IMR-90 (cell line): Measurements from ENCODE around the gene PTPRH. TPM values are rescaled to one million over a fixed set of nuclear protein-coding genes. Genes with fewer than 3 reads are reported as not detected.

Source experiments
- ATAC-seq: fragments of 200-7000 bp; cut with Tn5 transposase; 2 replicates; pipeline ENCODE4 v1.9.1; 2020; ENCODE audit warnings: low read depth, mild to moderate bottlenecking, moderate library complexity
- BruUV-seq: library from RNA; stranded (reverse); fragments of 400-500 nt; replicated peaks from 2 replicates; lab custom pipeline; 2021; lab: Mats Ljungman, UMichigan
- CTCF ChIA-PET: fragments of 300-600 bp; formaldehyde crosslinking; extraction: SDS; loops from one replicate; lab custom pipeline; 2021; ENCODE audit warnings: antibody characterized with exemption; lab: Yijun Ruan, JAX
- POLR2A ChIA-PET: fragments of 300-600 bp; sonication (Branson Sonifier 250); formaldehyde crosslinking; loops from one replicate; lab custom pipeline; 2022; ENCODE audit warnings: antibody characterized with exemption; ENCODE audit not compliant: unreplicated experiment; lab: Charles Lee
- DNase-seq: peaks from one replicate; pipeline ENCODE4 v3.0.0; 2013
- H2AFZ ChIP-seq: replicated peaks from 2 replicates; pipeline ENCODE3; 2013; ENCODE audit warnings: low read length, mild to moderate bottlenecking; ENCODE audit not compliant: poor library complexity
- H2AK5ac ChIP-seq: 2 replicates; pipeline ENCODE4 v1.6.1; 2013; ENCODE audit warnings: low read depth, low read length, inconsistent platforms
- H2AK9ac ChIP-seq: replicated peaks from 2 replicates; pipeline ENCODE3; 2013; ENCODE audit warnings: mild to moderate bottlenecking, low read depth, low read length, moderate library complexity; ENCODE audit not compliant: poor library complexity
- H2BK120ac ChIP-seq: 2 replicates; pipeline ENCODE4 v1.6.1; 2013; ENCODE audit warnings: low read depth, low read length, inconsistent platforms
- H2BK15ac ChIP-seq: 3 replicates; pipeline ENCODE4 v1.6.1; 2013; ENCODE audit warnings: low read depth, low read length, inconsistent platforms
- H2BK20ac ChIP-seq: 2 replicates; pipeline ENCODE4 v1.6.1; 2013; ENCODE audit warnings: low read depth, mild to moderate bottlenecking, inconsistent platforms, low read length, moderate library complexity
- H2BK5ac ChIP-seq: 2 replicates; pipeline ENCODE4 v1.6.1; 2013; ENCODE audit warnings: mild to moderate bottlenecking, low read depth, low read length, inconsistent platforms; ENCODE audit not compliant: poor library complexity, severe bottlenecking
- H3K14ac ChIP-seq: replicated peaks from 2 replicates; pipeline ENCODE4 v1.6.1; 2013; ENCODE audit warnings: low read depth, low read length, inconsistent platforms
- H3K18ac ChIP-seq: 2 replicates; pipeline ENCODE4 v1.6.1; 2013; ENCODE audit warnings: low read depth, low read length, control low read depth
- H3K23ac ChIP-seq: 2 replicates; pipeline ENCODE4 v1.6.1; 2013; ENCODE audit warnings: low read depth, low read length, inconsistent platforms
- H3K27ac ChIP-seq: 2 replicates; pipeline ENCODE4 v1.5.1; 2013; ENCODE audit warnings: mild to moderate bottlenecking, control low read depth, low read length; ENCODE audit not compliant: insufficient read depth
- H3K27me3 ChIP-seq: 2 replicates; pipeline ENCODE4 v1.6.1; 2013; ENCODE audit warnings: low read length; ENCODE audit not compliant: control insufficient read depth, insufficient read depth
- H3K36me3 ChIP-seq: 2 replicates; pipeline ENCODE4 v1.6.1; 2013; ENCODE audit warnings: low read length, mixed read lengths; ENCODE audit not compliant: control insufficient read depth, insufficient read depth
- H3K4ac ChIP-seq: 2 replicates; pipeline ENCODE4 v1.6.1; 2013; ENCODE audit warnings: low read depth, low read length, inconsistent platforms
- H3K4me1 ChIP-seq: 2 replicates; pipeline ENCODE4 v1.6.1; 2013; ENCODE audit warnings: low read length, mixed read lengths; ENCODE audit not compliant: control insufficient read depth, insufficient read depth
- H3K4me2 ChIP-seq: 2 replicates; pipeline ENCODE4 v1.6.1; 2013; ENCODE audit warnings: low read depth, mild to moderate bottlenecking, control low read depth, low read length, moderate library complexity
- H3K4me3 ChIP-seq: 2 replicates; pipeline ENCODE4 v1.5.1; 2013; ENCODE audit warnings: low read depth, mild to moderate bottlenecking, control low read depth, low read length, moderate library complexity; ENCODE audit not compliant: insufficient read depth
- H3K56ac ChIP-seq: 2 replicates; pipeline ENCODE4 v1.6.1; 2013; ENCODE audit warnings: low read length, inconsistent platforms; ENCODE audit not compliant: insufficient read depth; ENCODE audit errors: extremely low read depth
- H3K79me1 ChIP-seq, 2 experiments: 2 replicates each; pipeline ENCODE4 v1.6.1; 2013; ENCODE audit warnings: low read length in 2 of 2, inconsistent platforms in 1 of 2, low read depth in 1 of 2
- H3K9ac ChIP-seq: 2 replicates; pipeline ENCODE4 v1.6.1; 2013; ENCODE audit warnings: low read depth, low read length, control low read depth
- H3K9me1 ChIP-seq: 2 replicates; pipeline ENCODE4 v1.6.1; 2013; ENCODE audit warnings: low read length, inconsistent platforms; ENCODE audit not compliant: insufficient read depth
- H3K9me3 ChIP-seq: 2 replicates; pipeline ENCODE4 v1.6.1; 2013; ENCODE audit warnings: low read length; ENCODE audit not compliant: control insufficient read depth, insufficient read depth
- H4K20me1 ChIP-seq: 2 replicates; pipeline ENCODE4 v1.6.1; 2013; ENCODE audit warnings: low read length, inconsistent platforms; ENCODE audit not compliant: insufficient read depth
- H4K5ac ChIP-seq: 2 replicates; pipeline ENCODE4 v1.6.1; 2013; ENCODE audit warnings: mild to moderate bottlenecking, low read depth, low read length, control low read depth
- H4K8ac ChIP-seq, 2 experiments: 2 replicates each; pipeline ENCODE4 v1.6.1; 2013; ENCODE audit warnings: low read depth in 2 of 2, low read length in 2 of 2, control low read depth in 1 of 2, inconsistent platforms in 1 of 2
- H4K91ac ChIP-seq: 2 replicates; pipeline ENCODE4 v1.6.1; 2013; ENCODE audit warnings: low read depth, low read length, inconsistent platforms; ENCODE audit not compliant: insufficient read depth
- BHLHE40 ChIP-seq: fragments of 150-350 bp; IDR thresholded peaks from 2 replicates; pipeline ENCODE4 v1.6.1; 2016; ENCODE audit warnings: mild to moderate bottlenecking, low read depth, low read length
- MAZ ChIP-seq: IDR thresholded peaks from 2 replicates; pipeline ENCODE4 v1.6.1; 2012; ENCODE audit warnings: low read depth, mild to moderate bottlenecking, low read length, improper control_type of control experiment, moderate library complexity, borderline replicate concordance
- MXI1 ChIP-seq: IDR thresholded peaks from 2 replicates; pipeline ENCODE4 v1.6.1; 2012; ENCODE audit warnings: low read depth, mild to moderate bottlenecking, low read length, moderate library complexity, borderline replicate concordance
- RAD21 ChIP-seq: IDR thresholded peaks from 2 replicates; pipeline ENCODE4 v1.6.1; 2012; ENCODE audit warnings: low read length, improper control_type of control experiment
- USF2 ChIP-seq: fragments of 150-350 bp; IDR thresholded peaks from 2 replicates; pipeline ENCODE4 v1.6.1; 2017; ENCODE audit warnings: mild to moderate bottlenecking, antibody characterized with exemption, low read length, low read depth
- WGBS, 2 experiments: methylation state at CpG; one replicate each; pipeline versions ENCODE4 v1.1.5 to v1.1.7; 2013; ENCODE audit warnings: missing lambda C conversion rate in 2 of 2; ENCODE audit not compliant: insufficient read length in 1 of 2; ENCODE audit errors: extremely low coverage in 2 of 2; 5-methylcytosine and 5-hydroxymethylcytosine counted together
- dilution Hi-C: fragments of 300-500 bp; cut with HindIII; formaldehyde crosslinking; loops from one replicate; pipeline ENCODE4 v1.14.3; 2018; ENCODE audit warnings: low sequenced_read_pairs; ENCODE audit not compliant: unreplicated experiment
- in situ Hi-C: fragments of 300-500 bp; cut with MboI; formaldehyde crosslinking; loops from 3 replicates; pipeline ENCODE4 v1.14.3; 2019; ENCODE audit warnings: low sequenced_read_pairs, inconsistent platforms, mixed read lengths
- intact Hi-C: fragments of 100-400 bp; cut with micrococcal nuclease; formaldehyde crosslinking; loops from 2 replicates; pipeline ENCODE4 v1.10.0; 2022
- polyA plus RNA-seq, 3 experiments: library from polyadenylated mRNA; depleted of rRNA; stranded (reverse); fragments of >200 nt; gene quantifications; 2 replicates each; pipeline ENCODE4 v1.2.3, GENCODE V29; 2012; ENCODE audit warnings: low replicate concordance in 1 of 3
- total RNA-seq: library from RNA; depleted of rRNA; stranded (reverse); fragments of >200 nt; gene quantifications from 2 replicates; pipeline ENCODE4 v1.2.3, GENCODE V29; 2012

Gene PTPRH
- total and polyA plus RNA-seq, 2 of the 4 experiments (the other 2 are of a cell fraction): 1.3 to 3.4 TPM

GRCh38 chr19:55179606-55180484, 29.5 kb downstream of the PTPRH start, which contains the start of gene SYT5:
Gene SYT5 (minus strand): TSS chr19:55180289. CDS start chr19:55179041, 1,248 bp downstream.
- in situ Hi-C loops (no loop called here), dilution Hi-C loops (no loop called here), intact Hi-C loops (loop anchor here (1.0 kb wide), 1 partner anchor 36 kb away; no protein-coding TSS in a partner anchor)
- H2AK9ac ChIP-seq: peak within 1 kb of the TSS; percentile 70
- peak within 1 kb of the TSS; percentile 92 for H2AFZ ChIP-seq
- H3K4me2 ChIP-seq: peak within 1 kb of the TSS; percentile 98
- H2BK15ac ChIP-seq: no peak within 1 kb of the TSS
- peaks cover 34% of the 10 kb centered on the region for H3K27me3 ChIP-seq
- no TSS peak for BruUV-seq
- no peaks in the 10 kb centered on the region for H3K9me1 ChIP-seq
- no peak within 1 kb of the TSS; the same call in 1 of the 2 replicates for H4K91ac ChIP-seq
- H2BK20ac ChIP-seq: no peak within 1 kb of the TSS
- no peak within 1 kb of the TSS for H3K9ac ChIP-seq
- H3K56ac ChIP-seq: no peak within 1 kb of the TSS
- no peaks in the 10 kb centered on the region for H3K36me3 ChIP-seq
- no peaks in the 10 kb centered on the region for H3K9me3 ChIP-seq
- no peak within 1 kb of the TSS for H3K14ac ChIP-seq
- peak within 1 kb of the TSS; percentile 49 for H3K4me3 ChIP-seq
- ChIA-PET CTCF (no interaction called here), POLR2A (no interaction called here)
- H3K27ac ChIP-seq: no peak within 1 kb of the TSS
- H2AK5ac ChIP-seq: no peak within 1 kb of the TSS; the same call in 1 of the 2 replicates
- peaks cover 4% of the 10 kb centered on the region for H3K4me1 ChIP-seq
- H4K8ac ChIP-seq: no peak within 1 kb of the TSS
- no peak within 1 kb of the TSS for H3K23ac ChIP-seq
- no peak within 1 kb of the TSS for H4K5ac ChIP-seq
- peak; percentile 93 for TF ChIP-seq MAZ
- peak; percentile 79 for TF ChIP-seq BHLHE40
- TF ChIP-seq USF2: peak; percentile 63; the same call in 1 of the 2 replicates
- TF ChIP-seq MXI1: peak; percentile 85; the same call in 1 of the 2 replicates
- TF ChIP-seq RAD21: no peak
- H4K20me1 ChIP-seq: peaks cover 8% of the 10 kb centered on the region
- no peak within 1 kb of the TSS for H3K18ac ChIP-seq
- 1% methylated on average over 13 of the region's 68 CpGs; no CpG with 5 or more reads in 1 of the 2 experiments for WGBS, 2 experiments
- DNase-seq (no peak), ATAC-seq (peak; percentile 82)
- H2BK120ac ChIP-seq: no peak within 1 kb of the TSS
- H3K4ac ChIP-seq: no peak within 1 kb of the TSS
- no peak within 1 kb of the TSS for H2BK5ac ChIP-seq
- no peaks in the 10 kb centered on the region for H3K79me1 ChIP-seq
